Measurements from ENCODE around the gene GOLGA6L10. TPM values are rescaled to one million over a fixed set of nuclear protein-coding genes. Genes with fewer than 3 reads are reported as not detected.
"Not testable (repeated sequence)": the region's sequence is repeated elsewhere in the genome, so short reads cannot be mapped to it uniquely, and the experiment has no call there.

The GOLGA6L10 gene
- total RNA-seq, 1 donor from 2014 or later = 0.17 TPM

DNA sequence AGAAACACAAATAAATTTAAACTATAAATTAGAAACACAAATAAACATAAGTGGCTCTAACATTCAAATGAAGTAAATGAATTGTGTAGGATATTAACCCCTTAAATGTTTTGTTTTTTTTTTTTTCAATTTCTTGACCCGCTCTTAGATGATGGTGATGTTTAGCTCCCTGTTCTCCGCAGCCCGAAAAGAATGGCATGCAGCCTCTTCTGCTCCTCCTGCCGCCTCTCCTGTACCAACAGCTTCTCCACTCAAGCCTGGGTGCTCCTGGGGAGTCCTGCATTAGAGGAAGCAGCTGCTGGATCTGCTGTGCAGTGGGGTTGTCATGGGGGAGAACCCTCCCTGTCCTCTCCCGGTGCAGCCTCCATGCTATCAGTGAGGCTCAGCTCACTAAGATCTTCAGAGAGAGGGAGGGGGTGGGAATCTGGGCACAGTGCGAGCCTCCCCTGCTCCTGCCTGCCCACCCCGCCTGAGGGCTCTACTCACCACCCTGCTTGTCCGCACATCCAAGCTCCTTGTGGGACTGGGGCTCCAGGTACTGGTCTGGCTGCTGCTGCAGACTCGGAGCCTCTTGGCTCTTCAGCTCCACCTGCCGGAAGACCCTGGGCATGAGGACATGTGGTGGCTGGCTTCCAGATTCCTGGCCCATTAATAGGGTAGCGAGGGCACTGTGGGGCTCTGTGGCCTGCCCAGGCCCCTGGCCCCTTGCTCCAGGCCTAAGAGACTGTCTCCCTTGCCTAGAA, 6.5 kb downstream of the GOLGA6L10 start:
- not testable (repeated sequence) for DNase-seq

- not testable (repeated sequence) for DNase-seq
Observed at GRCh38 chr15:82338573-82338972, 10.7 kb downstream of the GOLGA6L10 start.

DNA sequence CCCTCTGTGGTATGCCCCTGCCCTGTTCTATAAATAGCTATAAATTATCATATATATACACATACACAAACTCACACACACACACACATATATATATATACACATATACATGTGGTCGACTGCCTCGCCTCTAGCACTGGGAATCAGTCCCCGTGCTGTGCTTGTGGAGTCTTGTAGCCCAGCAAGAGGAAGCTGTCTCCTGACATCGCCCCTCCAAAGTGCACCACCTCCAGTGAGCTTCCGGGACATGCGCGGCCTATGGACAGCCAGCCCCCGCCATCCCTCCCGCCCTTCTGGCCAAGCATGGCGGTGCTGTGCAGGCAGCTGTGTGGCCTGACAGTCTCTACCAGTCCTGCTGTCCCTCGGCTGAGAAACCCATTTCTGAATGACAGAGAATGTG, 11.2 kb downstream of the GOLGA6L10 start:
- DNase-seq = not testable (repeated sequence)

DNA sequence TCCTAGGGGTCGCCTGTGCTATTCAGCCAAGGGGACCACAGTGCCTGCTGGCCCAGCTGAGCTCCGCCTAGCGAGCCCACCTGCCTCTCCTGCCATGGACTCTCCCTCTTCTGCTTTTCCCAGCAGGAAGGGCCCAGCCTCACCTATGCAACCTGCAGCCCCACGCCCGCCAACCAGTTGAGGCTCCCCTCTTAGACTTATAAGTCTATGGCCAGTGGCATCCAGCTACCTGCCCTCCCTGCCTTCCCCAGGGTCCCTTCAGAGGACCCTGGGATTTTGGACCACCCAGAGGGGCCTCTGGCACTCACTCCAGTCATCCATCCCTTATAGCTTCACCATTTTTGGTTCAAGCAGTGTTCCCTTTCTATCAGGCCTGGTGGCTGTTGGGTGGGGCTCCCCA, 12.2 kb downstream of the GOLGA6L10 start:
- DNase-seq = not testable (repeated sequence)

DNA sequence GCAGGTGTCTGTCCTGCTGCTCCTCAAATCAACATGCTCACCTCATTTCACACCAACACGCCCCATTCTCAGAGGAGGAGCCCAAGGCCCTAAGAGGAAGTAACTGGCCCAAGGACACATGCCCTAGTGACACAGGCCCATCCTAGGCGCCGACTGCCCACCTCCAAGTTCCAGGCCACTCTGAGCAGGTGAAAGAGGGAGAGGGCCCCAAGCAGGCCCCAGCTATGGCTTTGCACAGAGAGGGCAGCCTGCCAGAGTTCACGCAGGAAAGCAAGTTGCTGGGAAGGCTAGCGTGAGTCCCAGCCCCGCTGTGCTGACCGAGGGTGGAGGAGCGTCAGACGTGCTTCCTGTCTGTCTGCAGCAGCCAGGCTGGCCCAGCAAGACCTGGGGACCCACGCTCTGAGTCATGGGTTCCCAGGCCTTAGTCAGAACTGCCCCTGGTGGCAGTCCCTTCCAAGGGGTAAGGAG, 13.1 kb downstream of the GOLGA6L10 start:
- peak; percentile 56 for DNase-seq

DNA sequence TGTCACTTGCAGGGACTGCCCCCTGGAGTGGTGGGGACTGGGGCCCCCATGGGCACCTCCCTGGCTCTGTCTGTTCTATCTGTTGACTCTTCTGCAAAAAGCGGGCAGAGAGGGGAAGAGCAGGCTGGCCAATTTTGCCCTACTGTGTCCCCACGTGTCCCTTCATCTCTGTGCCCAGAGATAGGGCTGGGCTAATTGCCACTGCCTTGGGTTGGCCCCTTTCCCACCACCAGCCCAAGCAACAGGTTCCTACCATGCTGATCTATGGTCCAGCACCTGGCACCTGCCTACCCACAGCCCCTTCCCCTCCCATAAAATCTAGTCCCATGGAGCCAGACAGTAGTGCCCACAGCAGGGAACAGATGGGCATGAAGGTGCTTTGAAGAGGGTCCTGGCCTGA, 14.3 kb downstream of the GOLGA6L10 start:
- DNase-seq = not testable (repeated sequence)

DNA sequence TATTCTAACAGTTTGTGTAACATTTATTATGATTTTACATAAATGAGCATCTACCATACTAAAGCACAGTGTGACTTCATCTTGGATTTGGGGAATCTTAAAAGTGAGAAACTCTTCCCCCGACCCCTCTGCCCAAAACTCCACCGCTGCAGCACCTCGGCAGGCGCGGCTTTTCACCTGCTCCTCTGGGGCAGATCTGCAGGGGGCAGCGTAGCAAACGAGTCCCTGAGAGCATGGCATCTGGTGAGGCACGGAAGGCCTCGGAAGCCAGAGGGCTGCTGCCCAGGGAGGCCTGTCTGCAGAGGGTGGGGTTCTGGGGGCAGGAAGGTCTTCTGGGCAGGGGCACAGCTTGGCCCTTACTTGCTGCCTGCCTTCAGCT, 14.7 kb downstream of the GOLGA6L10 start:
- DNase-seq = not testable (repeated sequence)

DNA sequence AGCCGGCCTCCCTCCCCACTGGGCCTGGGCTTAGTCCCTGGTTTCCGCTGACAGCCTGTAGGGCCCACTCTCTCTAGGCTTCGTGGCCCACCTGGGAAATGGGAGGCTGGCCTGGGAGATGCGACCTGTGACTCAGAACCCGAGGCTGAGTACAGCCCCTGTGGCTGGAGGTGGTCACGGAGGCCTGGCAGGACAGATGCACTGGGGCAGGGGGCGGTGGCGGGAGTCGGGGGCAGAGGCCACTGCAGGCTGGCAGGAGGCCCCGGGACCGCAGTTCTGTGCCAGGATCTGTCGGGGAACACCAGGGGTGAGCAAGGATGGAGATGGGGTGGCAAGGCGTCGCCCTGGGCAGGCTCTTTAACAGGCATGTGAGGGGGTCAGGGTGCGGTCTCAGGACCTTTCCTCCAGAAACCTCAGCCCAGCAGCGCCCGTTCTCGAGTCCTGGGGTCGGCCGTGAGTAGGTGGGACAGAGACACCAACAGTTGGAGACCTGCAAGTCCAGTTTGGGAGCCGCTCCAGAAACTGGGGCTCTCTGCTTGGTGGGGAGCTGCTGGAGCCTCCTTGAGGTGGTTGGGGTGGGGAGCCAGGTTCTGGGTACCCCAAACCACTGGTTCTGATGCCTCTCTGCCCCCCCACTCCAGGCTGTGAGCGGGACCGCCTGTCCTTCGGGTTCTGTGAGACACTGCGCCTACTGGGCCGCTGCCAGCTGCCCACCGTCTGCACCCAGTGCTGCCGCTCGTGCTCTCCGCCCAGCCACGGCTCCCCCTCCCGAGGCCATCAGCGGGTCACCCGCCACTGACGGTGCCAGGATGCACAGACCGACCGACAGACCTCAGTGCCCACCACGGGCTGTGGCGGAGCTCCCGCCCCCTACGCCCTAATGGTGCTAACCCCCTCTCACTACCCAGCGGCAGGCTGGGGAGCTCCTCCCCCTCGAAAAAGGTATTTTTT, 15.4 kb downstream of the GOLGA6L10 start:
- not testable (repeated sequence) for DNase-seq

GRCh38 chr15:82332711-82333602, 16.3 kb downstream of the GOLGA6L10 start:
- DNase-seq = not testable (repeated sequence)

- DNase-seq = not testable (repeated sequence)
Observed at GRCh38 chr15:82331576-82332304, 17.5 kb downstream of the GOLGA6L10 start.

DNA sequence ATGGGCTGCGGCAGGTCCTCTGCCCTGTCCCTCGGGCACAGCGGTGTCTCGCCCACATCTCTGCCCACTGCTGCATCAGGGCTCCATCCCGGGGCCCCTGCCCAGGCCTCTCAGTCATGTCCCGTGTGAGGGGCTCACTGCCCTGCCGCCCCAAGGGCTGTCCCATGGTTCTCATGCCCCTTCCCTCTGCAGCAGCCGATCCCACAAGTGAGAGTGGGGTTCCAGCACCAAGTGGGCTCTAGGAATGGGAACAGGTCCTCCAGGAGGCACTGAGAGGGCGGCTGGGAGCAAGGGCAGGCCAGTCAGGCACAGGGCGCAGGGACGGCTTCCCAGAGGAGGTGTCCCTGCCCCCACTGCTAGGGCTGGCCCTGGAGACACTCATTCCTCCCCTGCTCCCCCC, 18.4 kb downstream of the GOLGA6L10 start:
- DNase-seq = not testable (repeated sequence)

- DNase-seq = not testable (repeated sequence)
Observed at GRCh38 chr15:82329039-82329438, 20.2 kb downstream of the GOLGA6L10 start.

DNA sequence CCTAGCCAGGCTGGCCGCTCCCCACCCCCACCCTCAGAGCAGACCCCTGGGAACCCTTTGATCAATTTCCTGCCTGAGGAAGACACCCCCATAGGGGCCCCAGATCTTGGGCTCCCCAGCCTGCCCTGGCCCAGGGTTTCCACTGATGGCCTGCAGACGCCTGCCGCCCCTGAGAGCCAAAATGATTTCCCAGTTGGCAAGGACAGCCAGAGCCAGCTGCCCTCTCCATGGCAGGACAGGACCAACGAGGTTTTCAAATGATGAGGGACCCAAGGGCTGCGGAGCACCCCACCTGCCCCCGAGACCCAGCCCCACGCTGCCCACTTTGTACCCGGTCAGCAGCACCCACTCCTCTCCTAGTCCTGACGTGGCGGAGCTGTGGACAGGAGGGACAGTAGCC, 21.9 kb downstream of the GOLGA6L10 start:
- not testable (repeated sequence) for DNase-seq

GRCh38 chr15:82326896-82327295, 22.4 kb downstream of the GOLGA6L10 start:
- DNase-seq = not testable (repeated sequence)

DNA sequence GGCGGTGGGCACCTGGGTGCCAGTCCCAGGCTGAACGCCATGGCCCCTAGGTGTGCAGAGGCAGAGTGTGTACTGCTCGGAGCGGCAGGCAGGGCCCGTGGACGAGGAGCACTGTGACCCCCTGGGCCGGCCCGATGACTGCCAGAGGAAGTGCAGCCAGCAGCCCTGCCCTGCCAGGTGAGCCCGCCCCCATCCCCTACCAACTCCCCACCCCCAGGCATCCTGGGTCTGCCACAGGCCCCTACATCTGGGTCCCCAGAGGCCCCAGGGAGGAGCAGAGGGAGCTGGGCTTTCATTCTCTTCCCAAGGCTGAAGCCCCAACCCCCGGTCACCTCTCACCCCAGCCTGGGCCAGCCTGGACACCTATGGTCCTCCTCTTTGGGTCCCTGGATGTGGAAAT, 23.6 kb downstream of the GOLGA6L10 start:
- not testable (repeated sequence) for DNase-seq

DNA sequence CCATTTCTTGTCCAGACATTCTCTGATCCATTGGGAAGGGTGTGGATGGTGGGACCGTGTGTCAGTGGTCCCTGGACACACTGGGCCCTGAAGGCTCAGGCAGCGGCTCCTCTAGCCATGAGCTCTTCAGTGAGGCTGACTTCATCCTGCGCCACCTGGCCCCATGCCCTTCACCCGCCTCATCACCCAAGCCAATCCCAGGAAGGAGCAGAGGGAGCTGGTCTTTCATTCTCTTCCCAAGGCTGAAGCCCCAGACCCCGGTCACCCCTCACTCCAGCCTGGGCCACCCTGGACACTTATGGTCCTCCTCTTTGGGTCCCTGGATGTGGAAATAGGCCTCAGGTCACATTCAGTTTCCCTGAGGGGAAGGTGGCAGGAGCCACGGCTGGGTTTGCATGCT, 24.4 kb downstream of the GOLGA6L10 start:
- not testable (repeated sequence) for DNase-seq

DNA sequence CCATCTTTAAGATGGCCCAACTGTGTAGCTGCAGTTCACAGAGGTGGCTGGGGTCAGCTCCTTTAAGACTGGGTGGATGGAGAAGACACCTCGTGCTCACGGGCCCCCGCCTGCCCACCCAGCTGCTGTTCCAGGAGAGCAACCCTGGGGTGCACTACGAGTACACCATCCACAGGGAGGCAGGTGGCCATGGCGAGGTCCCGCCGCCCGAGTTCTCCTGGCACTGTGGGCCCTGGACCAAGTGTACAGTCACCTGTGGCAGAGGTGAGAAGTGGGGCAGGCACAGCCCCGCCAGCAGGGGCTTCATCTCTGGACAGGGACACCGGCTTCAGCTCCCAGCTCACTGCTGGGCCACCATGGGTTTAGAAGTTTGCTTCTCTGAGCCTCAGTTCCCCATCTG, 26.8 kb downstream of the GOLGA6L10 start:
- DNase-seq = not testable (repeated sequence)

DNA sequence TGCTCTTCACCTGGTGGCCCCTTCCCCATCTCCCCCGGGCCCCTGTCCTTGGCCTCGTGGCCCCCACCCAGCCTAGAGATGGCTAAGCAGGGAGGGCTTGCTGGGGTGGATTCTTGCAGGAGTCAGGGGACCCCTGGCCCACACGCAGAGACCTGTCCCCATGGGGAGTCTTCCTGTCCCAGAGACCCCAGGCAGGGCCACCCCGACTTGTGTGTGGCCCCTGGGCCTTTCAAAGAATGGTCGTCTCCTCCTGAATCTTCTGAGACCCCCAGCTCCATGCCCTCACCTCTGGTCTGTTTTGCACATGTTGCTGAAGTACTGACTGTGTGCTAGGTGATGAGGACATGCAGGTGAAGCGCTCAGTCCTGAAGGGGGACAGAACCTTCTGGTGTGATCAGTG, 28.4 kb downstream of the GOLGA6L10 start:
- not testable (repeated sequence) for DNase-seq

DNA sequence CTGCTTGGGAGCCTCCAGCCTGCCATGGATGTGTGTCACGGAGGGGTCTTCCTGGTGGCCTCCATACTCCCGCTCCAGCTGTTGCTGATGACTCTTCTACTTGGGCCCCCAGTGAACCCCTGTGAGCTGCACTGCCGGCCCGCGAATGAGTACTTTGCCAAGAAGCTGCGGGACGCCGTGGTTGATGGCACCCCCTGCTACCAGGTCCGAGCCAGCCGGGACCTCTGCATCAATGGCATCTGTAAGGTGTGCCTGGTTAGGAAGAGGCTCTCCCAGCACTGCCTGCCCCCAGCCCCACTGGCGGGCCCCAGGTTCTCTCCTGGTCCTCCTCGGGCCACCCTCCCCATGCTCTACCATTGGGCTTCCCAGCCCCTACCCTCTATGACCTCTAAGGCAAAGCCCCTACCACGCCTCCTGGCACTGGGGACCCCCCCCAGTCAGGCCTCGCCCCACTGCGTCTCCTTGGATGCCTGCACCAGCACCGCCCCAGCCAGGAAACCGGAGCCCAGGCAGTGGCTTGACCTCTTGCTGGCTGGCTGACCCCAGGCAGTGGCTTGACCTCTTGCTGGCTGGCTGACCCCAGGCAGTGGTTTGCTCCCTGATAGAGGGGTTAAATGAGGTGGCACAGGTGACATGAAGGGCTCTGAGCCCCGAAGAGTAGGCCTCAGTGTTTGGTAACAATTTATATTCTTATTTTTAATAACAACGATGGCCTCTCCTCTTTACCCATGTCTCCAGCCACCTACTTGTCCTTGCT, 29.6 kb downstream of the GOLGA6L10 start:
- not testable (repeated sequence) for DNase-seq

GRCh38 chr15:82318281-82318680, 31.0 kb downstream of the GOLGA6L10 start:
- not testable (repeated sequence) for DNase-seq

DNA sequence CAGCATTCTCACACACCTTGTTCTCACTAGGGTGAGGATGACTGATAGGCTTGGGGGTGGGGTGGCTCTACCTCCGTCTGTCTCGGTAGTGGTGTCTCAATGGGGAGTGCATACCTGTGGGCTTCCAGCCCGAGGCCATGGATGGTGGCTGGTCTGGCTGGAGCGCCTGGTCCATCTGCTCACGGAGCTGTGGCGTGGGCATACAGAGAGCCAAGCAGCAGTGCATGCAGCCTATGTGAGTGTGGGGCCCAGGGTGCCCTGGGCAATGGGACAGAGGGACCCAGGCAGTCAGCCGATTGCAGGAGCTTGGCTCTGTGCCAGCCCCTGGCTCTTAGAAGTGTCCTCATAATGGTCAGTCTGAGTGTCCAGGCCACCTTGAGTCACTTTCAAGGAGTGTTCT, 31.8 kb downstream of the GOLGA6L10 start:
- not testable (repeated sequence) for DNase-seq

Measured in dermis blood vessel endothelial cell (primary cell).